ENCODE data around the gene ESRRG. TPM values are rescaled to one million over a fixed set of nuclear protein-coding genes. Genes with fewer than 3 reads are reported as not detected.

The ESRRG gene
- total and polyA plus RNA-seq, 2 donors (not counting 1 experiment from before 2014, with no cell fraction given): 0.06 TPM; not detected in 1

GRCh38 chr1:216518844-216519627 is 204.2 kb downstream of the ESRRG start:
- Mint-ChIP-seq H3K4me3 (no peak overlapping the region), H3K27me3 (no peaks in the 10 kb centered on the region), H3K9me3 (ENCODE audit: insufficient read depth) (no peaks in the 10 kb centered on the region), H3K27ac (no peak overlapping the region), H3K4me1 (peaks cover 13% of the 10 kb centered on the region)
- CTCF ChIA-PET: no interaction called here
- peaks cover 13 to 16% of the 10 kb centered on the region in 2 donors for H3K4me1 ChIP-seq (ENCODE audit: control insufficient read depth in 2 of 2, insufficient read depth in 2 of 2, low read length in 2 of 2)
- intact Hi-C loops (cut with micrococcal nuclease): no loop called here
- H3K4me3 ChIP-seq (ENCODE audit: control extremely low read depth in 1 of 5, extremely low read depth in 1 of 5, insufficient read depth in 1 of 5, low read depth in 2 of 5, low read length in 4 of 5): no peak overlapping the region
- no peak overlapping the region for H2AFZ ChIP-seq (ENCODE audit: insufficient read depth, low read depth, low read length, poor library complexity, severe bottlenecking)
- POLR2A ChIA-PET: no interaction called here
- H3K9me3 ChIP-seq (ENCODE audit: control extremely low read depth in 1 of 3, control insufficient read depth in 2 of 3, insufficient read depth in 1 of 3, low read length in 2 of 3): peaks cover 0 to 3% (median 0%) of the 10 kb centered on the region in 3 donors
- 100% methylated on average over 2 of the region's 8 CpGs for WGBS (ENCODE audit: insufficient coverage)
- no peak for ATAC-seq (ENCODE audit: low read depth)
- H3K79me2 ChIP-seq (ENCODE audit: control insufficient read depth, insufficient read depth, low read length): no peaks in the 10 kb centered on the region
- no peak overlapping the region for H3K27ac ChIP-seq (ENCODE audit: low read length in 2 of 2)
- H3K9ac ChIP-seq (ENCODE audit: low read length): no peak overlapping the region
- H3K27me3 ChIP-seq (replicated peaks in 1 of 4; ENCODE audit: control extremely low read depth in 1 of 4, control insufficient read depth in 3 of 4, insufficient read depth in 4 of 4, low read length in 3 of 4): no peaks in the 10 kb centered on the region
- DNase-seq: no peak
- H3K4me2 ChIP-seq (replicated peaks; ENCODE audit: low read depth, low read length, poor library complexity, severe bottlenecking): no peak overlapping the region
- H4K20me1 ChIP-seq (ENCODE audit: control insufficient read depth, insufficient read depth, low read length, poor library complexity, severe bottlenecking): no peaks in the 10 kb centered on the region
- TF ChIP-seq CTCF (IDR thresholded peaks at IDR 0.05): no peak
- no peak for TF ChIP-seq EZH2 (IDR thresholded peaks at IDR 0.05; ENCODE audit: borderline replicate concordance, insufficient read depth, low read depth, low read length, poor library complexity, severe bottlenecking)
- no peaks in the 10 kb centered on the region for H3K36me3 ChIP-seq (replicated peaks in 1 of 2; ENCODE audit: control extremely low read depth in 1 of 2, control insufficient read depth in 1 of 2, extremely low read depth in 1 of 2, insufficient read depth in 2 of 2, low read length in 1 of 2)

GRCh38 chr1:216502528-216503162 is 220.6 kb downstream of the ESRRG start:
- H3K4me3 ChIP-seq (ENCODE audit: control extremely low read depth in 1 of 5, extremely low read depth in 1 of 5, insufficient read depth in 1 of 5, low read depth in 2 of 5, low read length in 4 of 5): no peak overlapping the region
- intact Hi-C loops (cut with micrococcal nuclease): no loop called here
- no peaks in the 10 kb centered on the region for H3K9me3 ChIP-seq (ENCODE audit: control extremely low read depth in 1 of 3, control insufficient read depth in 2 of 3, insufficient read depth in 1 of 3, low read length in 2 of 3)
- ChIA-PET POLR2A (no interaction called here), CTCF (no interaction called here)
- no peaks in the 10 kb centered on the region for H3K4me1 ChIP-seq (ENCODE audit: control insufficient read depth in 2 of 2, insufficient read depth in 2 of 2, low read length in 2 of 2)
- Mint-ChIP-seq H3K9me3 (ENCODE audit: insufficient read depth) (no peaks in the 10 kb centered on the region), H3K27me3 (no peaks in the 10 kb centered on the region), H3K27ac (no peak overlapping the region), H3K4me1 (no peaks in the 10 kb centered on the region), H3K4me3 (no peak overlapping the region)
- H3K27ac ChIP-seq (ENCODE audit: low read length in 2 of 2): no peak overlapping the region
- no peaks in the 10 kb centered on the region for H4K20me1 ChIP-seq (ENCODE audit: control insufficient read depth, insufficient read depth, low read length, poor library complexity, severe bottlenecking)
- DNase-seq (no peak), ATAC-seq (ENCODE audit: low read depth) (no peak)
- H3K79me2 ChIP-seq (ENCODE audit: control insufficient read depth, insufficient read depth, low read length): no peaks in the 10 kb centered on the region
- no peak for TF ChIP-seq CTCF (IDR thresholded peaks at IDR 0.05)
- TF ChIP-seq EZH2 (IDR thresholded peaks at IDR 0.05; ENCODE audit: borderline replicate concordance, insufficient read depth, low read depth, low read length, poor library complexity, severe bottlenecking): no peak
- H3K27me3 ChIP-seq (replicated peaks in 1 of 4; ENCODE audit: control extremely low read depth in 1 of 4, control insufficient read depth in 3 of 4, insufficient read depth in 4 of 4, low read length in 3 of 4): no peaks in the 10 kb centered on the region
- 63% methylated on average over 5 of the region's 7 CpGs for WGBS (ENCODE audit: insufficient coverage)
- H3K36me3 ChIP-seq (replicated peaks in 1 of 2; ENCODE audit: control extremely low read depth in 1 of 2, control insufficient read depth in 1 of 2, extremely low read depth in 1 of 2, insufficient read depth in 2 of 2, low read length in 1 of 2): no peaks in the 10 kb centered on the region
- no peak overlapping the region for H2AFZ ChIP-seq (ENCODE audit: insufficient read depth, low read depth, low read length, poor library complexity, severe bottlenecking)
- H3K4me2 ChIP-seq (replicated peaks; ENCODE audit: low read depth, low read length, poor library complexity, severe bottlenecking): no peak overlapping the region
- no peak overlapping the region for H3K9ac ChIP-seq (ENCODE audit: low read length)
